Peyer's patch (tissue), 4 donors: ENCODE results near the gene PHYKPL. TPM values are rescaled to one million over a fixed set of nuclear protein-coding genes. Genes with fewer than 3 reads are reported as not detected.

ENCODE experiments used
- DNase-seq, 3 donors: peaks; one replicate each; pipeline ENCODE4 v3.0.0-alpha.2; 2017 to 2019
- H3K27ac ChIP-seq, 4 donors: fragments of 200-600 bp; sonication (generic); one replicate each; pipeline ENCODE4 v1.5.1; 2016 to 2019
- H3K27me3 ChIP-seq, 2 donors: fragments of 200-600 bp; sonication (generic); one replicate each; pipeline ENCODE4 v1.5.1; 2019
- H3K36me3 ChIP-seq, 3 donors: fragments of 200-600 bp; sonication (generic); one replicate each; pipeline ENCODE4 v1.5.1; 2016 to 2019
- H3K4me1 ChIP-seq, 4 donors: fragments of 200-600 bp; sonication (generic); one replicate each; pipeline ENCODE4 v1.5.1; 2016 to 2019
- H3K4me3 ChIP-seq, 4 donors: fragments of 200-600 bp; sonication (generic); 1 replicate in 3 of 4; 2 replicates in 1 of 4; pipeline ENCODE4 v1.5.1; 2016 to 2019; ENCODE audit warnings: mild to moderate bottlenecking in 1 of 4
- H3K9me3 ChIP-seq, 4 donors: fragments of 200-600 bp; sonication (generic); one replicate each; pipeline ENCODE4 v1.5.1; 2016 to 2019; ENCODE audit warnings: mild to moderate bottlenecking in 1 of 4
- CTCF ChIP-seq, 6 experiments: fragments of 450-650 bp in 4 of 6; fragments of 200-600 bp in 2 of 6; sonication (generic) in 1 of 6; IDR thresholded peaks; one replicate each; pipeline ENCODE4 v1.5.1; 2017 to 2019; ENCODE audit warnings: antibody characterized with exemption in 6 of 6, mild to moderate bottlenecking in 3 of 6, moderate library complexity in 1 of 6
- POLR2A ChIP-seq, 2 donors: fragments of 450-650 bp; IDR thresholded peaks; one replicate each; pipeline ENCODE4 v1.5.1; 2017; ENCODE audit warnings: antibody characterized with exemption in 2 of 2, mild to moderate bottlenecking in 2 of 2, moderate library complexity in 2 of 2
- total RNA-seq, 4 donors: library from RNA; depleted of rRNA; stranded (reverse); fragments of >200 nt; gene quantifications; one replicate each; pipeline ENCODE4 v1.1.0, GENCODE V29; 2016

Gene PHYKPL
- total RNA-seq, 4 donors from 2014 or later = 180 to 441 (median 280) TPM

DNA sequence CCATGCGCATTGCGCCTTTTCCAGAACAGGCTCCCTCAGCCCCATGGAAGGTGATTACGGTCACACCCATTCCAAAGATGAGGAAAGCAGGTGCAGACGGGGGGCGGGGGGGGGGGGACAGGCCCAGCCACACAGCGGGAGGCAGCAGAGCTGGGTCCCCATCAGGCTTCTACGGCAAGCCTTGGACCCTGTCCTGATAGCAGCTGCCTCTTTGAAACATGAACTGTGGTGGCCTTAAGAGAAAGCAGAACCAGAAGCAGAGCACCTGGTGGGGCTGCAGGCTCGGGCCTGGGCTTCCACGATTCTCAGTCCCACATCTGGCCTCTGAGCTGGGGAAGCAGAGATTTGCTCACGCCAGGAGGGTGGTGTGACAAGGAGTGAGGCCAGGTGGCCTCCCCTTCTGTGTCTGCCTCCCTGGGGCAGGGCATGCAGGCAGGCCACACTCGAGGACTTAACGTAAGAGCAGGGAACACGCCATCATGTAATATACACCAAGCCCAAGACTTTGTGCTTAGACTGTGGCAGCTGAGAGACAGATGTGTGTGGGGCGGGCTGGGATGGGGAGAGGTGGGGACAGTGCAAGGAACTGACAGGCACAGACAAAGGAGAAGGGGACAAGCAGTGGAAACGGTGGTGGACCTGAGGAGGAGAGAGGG lies 14.2 kb upstream of the PHYKPL start:
- Histone ChIP-seq H3K27me3 (no peaks in the 10 kb centered on the region), H3K4me3 (no peak overlapping the region), H3K4me1 (no peaks in the 10 kb centered on the region), H3K27ac (no peak overlapping the region), H3K9me3 (no peaks in the 10 kb centered on the region), H3K36me3 (no peaks in the 10 kb centered on the region)
- no peak for DNase-seq
- no peak for TF ChIP-seq POLR2A (IDR thresholded peaks at IDR 0.05)
- no peak for TF ChIP-seq CTCF (IDR thresholded peaks at IDR 0.05)

DNA sequence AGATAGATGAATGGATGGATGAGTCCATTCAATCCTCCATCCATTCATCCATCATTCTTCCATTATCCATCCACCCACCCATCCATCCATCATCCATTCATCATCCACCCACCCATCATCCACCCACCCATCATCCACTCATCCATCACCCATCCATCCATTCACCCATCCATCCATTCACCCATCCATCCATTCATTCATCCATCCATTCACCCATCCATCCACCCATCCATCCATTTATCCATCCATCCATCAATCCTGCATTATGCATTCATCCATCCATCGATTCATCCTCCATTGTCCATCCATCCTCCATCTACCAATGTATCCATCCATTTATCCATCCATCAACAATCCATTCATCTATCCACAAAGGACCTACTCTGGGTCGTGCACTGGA lies 12.8 kb upstream of the PHYKPL start:
- Histone ChIP-seq H3K36me3 (no peaks in the 10 kb centered on the region), H3K27ac (no peak overlapping the region), H3K9me3 (no peaks in the 10 kb centered on the region), H3K4me1 (peaks cover 0 to 5% (median under 1%) of the 10 kb centered on the region in 4 donors), H3K27me3 (no peaks in the 10 kb centered on the region), H3K4me3 (no peak overlapping the region)
- no peak for DNase-seq
- TF ChIP-seq CTCF (IDR thresholded peaks at IDR 0.05) = no peak
- no peak for TF ChIP-seq POLR2A (IDR thresholded peaks at IDR 0.05)

DNA sequence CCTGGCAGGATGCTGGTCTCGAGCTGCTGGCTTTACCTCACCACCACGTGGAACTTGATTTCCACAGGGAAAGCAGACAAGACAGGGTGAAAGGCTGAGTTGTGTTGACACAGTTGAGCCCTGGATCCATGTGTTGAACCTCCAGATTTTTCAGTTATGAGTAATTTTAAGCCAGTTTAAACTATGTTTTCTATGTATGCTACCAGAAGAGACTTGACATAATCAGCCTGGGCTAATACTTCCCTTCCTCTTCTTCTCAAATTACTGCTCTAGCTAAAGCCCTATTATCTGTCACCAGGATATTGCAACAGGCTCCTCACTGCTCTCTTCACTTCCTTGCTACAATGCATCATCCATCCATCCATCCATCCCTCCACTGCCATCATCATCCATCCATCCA lies 12.0 kb upstream of the PHYKPL start:
- H3K9me3 ChIP-seq = no peaks in the 10 kb centered on the region
- no peak overlapping the region for H3K27ac ChIP-seq
- no peaks in the 10 kb centered on the region for H3K27me3 ChIP-seq
- no peaks in the 10 kb centered on the region for H3K36me3 ChIP-seq
- TF ChIP-seq CTCF (IDR thresholded peaks at IDR 0.05) (no peak), POLR2A (IDR thresholded peaks at IDR 0.05) (no peak)
- H3K4me3 ChIP-seq = no peak overlapping the region
- H3K4me1 ChIP-seq = peaks cover 0 to 11% (median 3%) of the 10 kb centered on the region in 4 donors
- DNase-seq = no peak

DNA sequence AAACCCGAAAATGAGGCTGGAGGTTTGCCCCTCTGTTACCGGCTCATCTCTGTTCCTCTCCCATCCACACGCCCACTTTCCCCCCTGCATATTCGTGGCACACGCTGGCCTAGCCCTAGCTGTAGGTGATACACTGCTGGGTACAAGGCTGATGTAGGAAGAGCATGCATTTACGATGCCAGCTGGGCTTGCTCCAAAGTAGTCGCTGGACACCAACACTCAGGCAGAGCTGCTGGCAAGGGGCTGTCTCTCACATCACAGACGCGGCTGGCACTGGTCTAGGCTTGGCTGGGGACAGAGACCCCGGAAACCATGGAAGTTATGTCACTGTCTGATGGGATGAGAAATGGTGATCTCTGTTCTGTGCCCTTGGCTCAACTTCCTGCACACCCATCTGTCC lies 9.8 kb upstream of the PHYKPL start:
- Histone ChIP-seq H3K27me3 (no peaks in the 10 kb centered on the region), H3K4me1 (peaks cover 4 to 31% (median 22%) of the 10 kb centered on the region in 4 donors), H3K36me3 (no peaks in the 10 kb centered on the region), H3K9me3 (no peaks in the 10 kb centered on the region), H3K27ac (no peak overlapping the region), H3K4me3 (no peak overlapping the region)
- DNase-seq = no peak
- TF ChIP-seq CTCF (IDR thresholded peaks at IDR 0.05) = no peak
- no peak for TF ChIP-seq POLR2A (IDR thresholded peaks at IDR 0.05)

DNA sequence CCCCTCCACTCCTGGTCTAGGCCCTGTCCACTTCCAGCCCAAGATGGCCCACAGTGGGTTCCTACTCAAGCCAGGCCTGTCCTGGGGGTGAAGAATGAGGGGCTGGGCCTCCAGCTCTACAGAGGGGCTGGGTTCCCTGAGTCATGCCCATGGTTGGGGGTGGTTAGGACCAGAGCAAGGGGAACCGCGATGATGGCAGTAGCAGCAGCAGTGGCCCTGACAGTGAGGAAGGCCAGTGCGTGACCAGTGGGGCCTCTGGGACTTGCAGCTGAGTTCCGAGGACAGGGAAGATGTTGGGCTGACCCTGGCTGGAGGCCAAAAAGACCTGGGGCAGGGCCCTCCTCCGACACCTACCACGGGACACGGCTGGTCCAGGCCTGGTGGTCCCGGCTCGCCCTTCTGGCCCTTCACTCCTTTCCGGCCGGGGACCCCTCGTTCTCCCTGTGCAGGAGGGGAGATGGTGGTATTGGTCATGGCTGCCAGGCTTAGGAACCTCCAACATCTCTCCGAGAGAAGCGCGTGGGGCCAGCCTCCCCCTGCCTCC lies 9.2 kb upstream of the PHYKPL start:
- Histone ChIP-seq H3K27ac (peak overlapping the region in 2 of 4 donors; percentile 44 to 68), H3K27me3 (no peaks in the 10 kb centered on the region), H3K9me3 (no peaks in the 10 kb centered on the region), H3K36me3 (no peaks in the 10 kb centered on the region), H3K4me3 (no peak overlapping the region), H3K4me1 (peaks cover 5 to 34% (median 25%) of the 10 kb centered on the region in 4 donors)
- DNase-seq = no peak
- TF ChIP-seq CTCF (IDR thresholded peaks at IDR 0.05) (no peak), POLR2A (IDR thresholded peaks at IDR 0.05) (no peak)
